ENCODE results near the gene ORMDL3. TPM values are rescaled to one million over a fixed set of nuclear protein-coding genes. Genes with fewer than 3 reads are reported as not detected.

Gene ORMDL3
- polyA plus RNA-seq, 1 experiment = 45.6 TPM

DNA sequence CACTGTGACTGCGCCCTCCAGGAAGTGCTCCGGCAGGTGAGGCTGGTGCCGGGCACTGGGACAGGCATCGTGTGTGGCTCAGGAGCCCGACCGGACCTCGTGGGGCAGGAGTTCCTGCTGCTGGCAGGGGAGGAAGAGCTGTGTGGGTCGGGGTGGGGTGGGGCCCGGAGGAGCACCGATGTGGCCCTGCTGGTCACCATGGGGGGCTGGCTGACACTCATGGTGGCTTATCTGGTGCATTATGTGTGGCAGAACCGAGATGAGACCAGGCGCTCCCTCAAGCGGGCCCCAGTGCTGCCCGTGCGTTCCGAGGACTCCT, 17.0 kb upstream of the ORMDL3 start:
- POLR2A ChIA-PET = no interaction called here
- TF ChIP-seq, protein P1, sequence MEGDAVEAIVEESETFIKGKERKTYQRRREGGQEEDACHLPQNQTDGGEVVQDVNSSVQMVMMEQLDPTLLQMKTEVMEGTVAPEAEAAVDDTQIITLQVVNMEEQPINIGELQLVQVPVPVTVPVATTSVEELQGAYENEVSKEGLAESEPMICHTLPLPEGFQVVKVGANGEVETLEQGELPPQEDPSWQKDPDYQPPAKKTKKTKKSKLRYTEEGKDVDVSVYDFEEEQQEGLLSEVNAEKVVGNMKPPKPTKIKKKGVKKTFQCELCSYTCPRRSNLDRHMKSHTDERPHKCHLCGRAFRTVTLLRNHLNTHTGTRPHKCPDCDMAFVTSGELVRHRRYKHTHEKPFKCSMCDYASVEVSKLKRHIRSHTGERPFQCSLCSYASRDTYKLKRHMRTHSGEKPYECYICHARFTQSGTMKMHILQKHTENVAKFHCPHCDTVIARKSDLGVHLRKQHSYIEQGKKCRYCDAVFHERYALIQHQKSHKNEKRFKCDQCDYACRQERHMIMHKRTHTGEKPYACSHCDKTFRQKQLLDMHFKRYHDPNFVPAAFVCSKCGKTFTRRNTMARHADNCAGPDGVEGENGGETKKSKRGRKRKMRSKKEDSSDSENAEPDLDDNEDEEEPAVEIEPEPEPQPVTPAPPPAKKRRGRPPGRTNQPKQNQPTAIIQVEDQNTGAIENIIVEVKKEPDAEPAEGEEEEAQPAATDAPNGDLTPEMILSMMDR (IDR thresholded peaks at IDR 0.05; ENCODE audit: low read depth, low read length) = no peak
- Histone ChIP-seq H3K9me3 (ENCODE audit: control insufficient read depth, insufficient read depth, low read length) (no peaks in the 10 kb centered on the region), H3K27ac (ENCODE audit: low read depth, low read length) (no peak overlapping the region), H3K4me3 (ENCODE audit: low read depth, low read length) (no peak overlapping the region), H3K27me3 (ENCODE audit: control insufficient read depth, insufficient read depth, low read length) (no peaks in the 10 kb centered on the region)
- CTCF ChIA-PET = interaction anchor here (0.6 kb wide), 1 partner anchor 125 kb away, joined by 3 read pairs; no protein-coding TSS in a partner anchor
- no peak for DNase-seq (ENCODE audit: low read depth, low spot score)

DNA sequence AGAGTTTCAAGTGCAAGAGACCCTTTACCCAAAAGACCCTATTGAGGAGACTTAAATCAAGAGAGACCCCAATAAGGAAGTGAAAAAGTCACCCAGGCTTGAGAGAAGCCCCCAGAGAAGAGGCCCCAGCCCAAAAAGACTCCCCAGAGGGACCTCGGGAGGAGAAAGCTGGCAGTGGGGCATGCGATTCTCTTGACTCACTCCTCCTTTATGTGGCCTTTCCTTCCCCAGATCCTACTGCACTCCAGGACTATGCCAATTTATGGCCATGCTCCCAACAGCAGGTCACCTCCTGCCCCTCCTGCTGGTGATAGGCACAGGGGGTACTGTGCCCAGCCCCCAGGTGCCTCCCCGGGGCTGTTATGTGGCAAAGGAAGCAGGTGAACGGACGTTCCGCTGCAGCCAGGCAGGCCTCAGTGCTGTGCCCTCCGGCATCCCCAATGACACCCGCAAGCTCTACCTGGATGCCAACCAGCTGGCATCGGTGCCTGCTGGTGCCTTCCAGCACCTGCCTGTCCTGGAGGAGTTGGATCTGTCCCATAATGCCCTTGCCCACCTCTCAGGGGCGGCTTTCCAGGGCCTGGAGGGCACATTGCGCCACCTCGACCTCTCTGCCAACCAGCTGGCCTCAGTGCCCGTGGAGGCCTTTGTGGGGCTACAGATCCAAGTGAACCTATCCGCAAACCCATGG, 16.4 kb upstream of the ORMDL3 start:
- Histone ChIP-seq H3K4me3 (ENCODE audit: low read depth, low read length) (no peak overlapping the region), H3K9me3 (ENCODE audit: control insufficient read depth, insufficient read depth, low read length) (no peaks in the 10 kb centered on the region), H3K27me3 (ENCODE audit: control insufficient read depth, insufficient read depth, low read length) (no peaks in the 10 kb centered on the region), H3K27ac (ENCODE audit: low read depth, low read length) (no peak overlapping the region)
- TF ChIP-seq, protein P1 (IDR thresholded peaks at IDR 0.05; ENCODE audit: low read depth, low read length) = no peak
- ChIA-PET POLR2A (no interaction called here), CTCF (interaction anchor here (0.6 kb wide), 1 partner anchor 126 kb away, joined by 3 read pairs; no protein-coding TSS in a partner anchor)
- no peak for DNase-seq (ENCODE audit: low read depth, low spot score)

DNA sequence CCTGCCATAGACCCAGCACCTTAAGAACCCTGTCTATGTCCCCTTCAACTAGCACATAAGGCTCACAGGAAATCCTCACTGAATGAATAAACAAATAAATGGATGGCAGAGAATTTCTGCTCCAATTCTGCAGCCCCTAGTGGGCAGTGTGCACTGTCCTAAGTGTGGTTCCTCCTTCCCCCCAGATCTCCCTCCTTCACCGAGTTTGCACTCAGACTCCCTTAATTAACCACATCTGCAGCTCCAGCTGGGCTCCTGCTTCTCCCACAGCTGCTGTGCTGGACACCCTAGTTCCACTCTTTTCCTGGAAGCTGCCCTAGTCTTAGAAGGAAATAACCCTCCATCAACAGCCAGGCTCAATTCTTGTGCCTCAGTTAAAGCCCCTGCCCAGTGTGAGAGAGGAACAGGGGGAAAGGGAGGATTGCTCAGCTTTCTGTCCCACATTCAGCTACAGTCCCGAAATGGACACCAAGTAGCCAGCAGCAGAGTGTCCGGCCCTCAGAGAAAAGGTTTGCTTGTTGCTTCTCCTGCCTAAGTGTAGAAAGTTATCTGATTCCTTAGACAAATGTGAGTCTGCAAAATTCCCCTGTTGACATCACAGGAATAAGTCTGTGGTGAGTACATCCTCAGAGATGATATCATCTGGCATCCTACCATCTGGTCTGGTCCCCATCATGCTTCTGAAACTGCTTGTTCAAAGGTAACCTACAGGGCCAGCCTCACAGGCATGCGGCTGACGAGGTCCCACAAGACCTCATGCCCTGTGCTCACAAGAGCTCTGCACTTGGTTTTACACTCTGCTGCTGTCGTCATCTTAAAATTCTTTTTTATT, 12.4 kb upstream of the ORMDL3 start:
- DNase-seq (ENCODE audit: low read depth, low spot score) = peak; percentile 72
- POLR2A ChIA-PET = interaction anchor here (0.5 to 0.7 kb wide), 2 partner anchors 251 to 307 kb away, joined by 3 to 5 read pairs; no protein-coding TSS in a partner anchor
- Histone ChIP-seq H3K27me3 (ENCODE audit: control insufficient read depth, insufficient read depth, low read length) (no peaks in the 10 kb centered on the region), H3K9me3 (ENCODE audit: control insufficient read depth, insufficient read depth, low read length) (no peaks in the 10 kb centered on the region), H3K4me3 (ENCODE audit: low read depth, low read length) (peak overlapping the region; percentile 26), H3K27ac (ENCODE audit: low read depth, low read length) (peak overlapping the region; percentile 99)
- TF ChIP-seq, protein P1 (IDR thresholded peaks at IDR 0.05; ENCODE audit: low read depth, low read length) = peak; percentile 79
- CTCF ChIA-PET = interaction anchor here (0.5 to 1.7 kb wide), 5 partner anchors 19 to 809 kb away, joined by 3 to 5 read pairs (median 4); no protein-coding TSS in a partner anchor

DNA sequence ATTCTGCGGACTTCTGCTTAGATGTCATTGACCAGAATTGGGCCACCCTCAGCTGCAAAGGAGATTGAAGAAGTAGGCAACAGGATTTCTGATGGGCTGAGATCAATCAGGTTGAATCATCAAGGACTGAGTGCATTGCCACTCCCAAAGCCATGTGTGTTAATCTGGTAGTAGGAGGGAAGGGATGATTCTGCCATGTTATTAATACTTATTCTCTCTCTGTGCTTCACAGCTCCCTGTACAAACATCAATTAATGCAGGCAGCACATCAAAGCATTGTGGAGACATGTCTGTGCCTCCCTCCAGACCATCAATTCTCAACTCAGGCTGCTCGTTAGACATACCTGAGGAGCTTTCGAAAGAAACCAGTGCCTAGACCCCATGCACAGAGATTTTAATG, 11.7 kb upstream of the ORMDL3 start:
- Histone ChIP-seq H3K4me3 (ENCODE audit: low read depth, low read length) (no peak overlapping the region), H3K27ac (ENCODE audit: low read depth, low read length) (peak overlapping the region; percentile 99), H3K9me3 (ENCODE audit: control insufficient read depth, insufficient read depth, low read length) (no peaks in the 10 kb centered on the region), H3K27me3 (ENCODE audit: control insufficient read depth, insufficient read depth, low read length) (no peaks in the 10 kb centered on the region)
- ChIA-PET POLR2A (interaction anchor here (0.6 kb wide), 1 partner anchor 39 kb away, joined by 5 read pairs; no protein-coding TSS in a partner anchor), CTCF (interaction anchor here (0.8 to 1.7 kb wide), 5 partner anchors 20 to 66 kb away, joined by 3 to 5 read pairs (median 4); no protein-coding TSS in a partner anchor)
- no peak for DNase-seq (ENCODE audit: low read depth, low spot score)
- TF ChIP-seq, protein P1 (IDR thresholded peaks at IDR 0.05; ENCODE audit: low read depth, low read length) = no peak

Data from AG04450 (cell line).